ENCODE data around the gene LIG4.
"Not testable (repeated sequence)": the region's sequence is repeated elsewhere in the genome, so short reads cannot be mapped to it uniquely, and the experiment has no call there.

Gene LIG4

DNA sequence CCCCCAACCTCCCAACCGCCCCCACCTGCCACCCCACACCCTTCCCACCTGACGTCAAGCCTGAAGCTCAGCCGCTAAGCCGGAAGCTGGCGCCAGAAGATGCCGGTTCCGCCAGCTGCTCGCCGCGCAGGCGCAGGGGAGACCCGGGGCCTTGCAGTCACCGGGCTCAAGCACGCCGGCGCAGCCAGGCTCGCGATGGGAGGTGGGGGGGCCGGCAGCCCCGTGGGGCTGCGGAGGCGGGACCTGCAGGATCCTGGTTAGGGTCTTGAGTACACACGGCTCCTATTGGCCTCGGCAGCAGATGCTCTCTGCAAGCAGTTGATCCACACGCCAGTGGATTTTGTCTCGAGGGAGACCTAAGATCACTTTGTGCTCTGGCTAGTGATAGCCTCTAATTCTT lies at the start of gene LIG4:
LIG4 (minus strand) TSS at position 101 of the 400 bp plus-strand sequence. CDS start 4,268 bp downstream, outside the sequence.
- DNase-seq = peak; percentile 66

- DNase-seq = no peak
Measured at GRCh38 chr13:108263621-108264355, 48.5 kb upstream of the LIG4 start.

GRCh38 chr13:108257248-108257647 lies 41.9 kb upstream of the LIG4 start:
- DNase-seq = no peak

DNA sequence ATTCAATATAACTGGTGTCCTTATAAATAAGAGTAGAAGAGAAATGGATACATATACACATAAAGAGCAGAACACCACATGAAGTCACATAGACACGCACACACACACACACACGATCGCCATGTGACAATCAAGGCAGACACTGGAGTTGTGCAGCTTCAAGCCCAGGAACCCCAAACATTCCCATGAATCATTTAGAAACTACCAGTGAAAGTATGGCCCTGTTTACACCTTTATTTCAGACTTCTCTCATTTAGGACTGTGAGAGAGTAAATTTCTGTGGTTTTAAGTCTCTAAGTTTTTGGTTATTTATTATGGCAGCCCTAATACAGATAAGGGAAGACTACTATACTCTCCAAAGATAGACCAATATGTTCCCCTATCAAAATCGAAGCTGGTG lies 33.8 kb upstream of the LIG4 start:
- no peak for DNase-seq

DNA sequence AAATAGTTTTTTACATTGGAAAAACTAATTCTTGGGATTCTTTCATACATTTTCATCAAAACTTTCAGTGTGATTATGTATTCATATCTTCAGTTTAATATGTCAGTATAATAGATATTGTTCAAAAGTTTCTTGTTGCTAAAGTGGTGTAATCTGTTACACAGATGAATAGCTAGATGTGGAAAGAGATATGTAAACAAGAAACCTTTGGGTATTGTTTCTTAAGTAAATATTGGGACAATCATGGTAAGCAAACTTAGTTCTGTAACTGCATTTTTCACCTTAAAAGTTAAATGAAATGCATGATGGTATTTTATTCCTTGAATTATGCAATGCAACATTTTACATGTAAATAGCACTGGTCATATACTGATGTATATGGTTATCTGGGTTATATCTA lies 15.0 kb upstream of the LIG4 start:
- no peak for DNase-seq

GRCh38 chr13:108227651-108228272 lies 12.4 kb upstream of the LIG4 start:
- DNase-seq = no peak

GRCh38 chr13:108226184-108226583 lies 10.8 kb upstream of the LIG4 start:
- no peak for DNase-seq

DNA sequence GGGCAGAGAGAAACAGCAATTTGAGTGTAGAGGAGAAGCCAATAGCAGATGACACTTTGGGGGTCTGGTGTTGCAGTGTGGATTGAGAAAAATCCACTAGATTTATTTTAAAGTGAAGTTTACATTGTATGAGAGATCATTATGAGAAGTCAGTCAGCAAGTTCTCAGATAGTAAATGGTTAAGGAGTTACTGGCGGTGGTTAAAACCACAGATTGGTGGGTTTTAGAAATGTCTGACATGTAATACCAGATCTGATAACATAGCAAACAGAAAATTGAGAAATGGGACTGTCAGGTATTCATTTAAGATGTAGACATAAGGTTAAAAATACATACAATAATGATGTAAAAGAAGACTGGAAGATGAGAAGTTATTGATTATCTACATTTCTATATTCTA lies 10.1 kb upstream of the LIG4 start:
- no peak for DNase-seq

DNA sequence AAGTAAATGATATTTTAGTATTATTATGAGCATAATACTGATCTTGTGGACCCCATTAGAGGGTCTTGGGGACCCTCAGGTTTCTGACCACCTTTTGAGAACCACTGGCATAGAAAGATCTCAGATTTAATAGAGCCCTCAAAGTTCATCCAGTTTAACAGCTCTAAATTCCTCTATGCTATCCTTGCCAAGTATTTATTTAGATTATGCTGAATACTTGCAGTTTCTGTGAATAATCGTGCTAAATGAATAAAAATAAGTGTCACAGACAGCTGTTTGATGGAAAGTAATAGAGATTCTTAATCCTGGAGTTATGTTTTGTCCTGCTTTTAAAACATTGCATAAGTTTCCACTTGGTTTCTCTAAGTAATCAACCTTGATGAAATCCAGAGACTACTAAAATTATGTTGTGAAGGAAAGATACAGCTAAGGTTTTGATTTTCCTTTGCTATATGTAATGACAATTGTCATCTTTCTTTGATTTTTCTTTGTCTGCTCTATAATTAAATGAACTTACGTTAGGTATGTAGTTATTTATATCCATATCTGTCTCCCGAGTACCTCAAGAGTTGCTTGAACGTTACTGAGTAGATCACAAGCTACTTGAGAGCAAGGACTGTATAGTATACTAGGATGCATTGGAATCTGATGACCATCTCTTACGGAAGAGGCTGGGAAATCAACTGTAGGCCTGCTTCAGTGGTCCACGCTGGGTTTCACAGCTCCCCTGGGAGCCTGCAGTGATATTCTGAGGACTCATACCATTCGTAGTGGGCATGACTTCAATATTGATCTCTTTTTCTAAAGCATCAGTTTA lies 8.6 kb upstream of the LIG4 start:
- DNase-seq = no peak

- DNase-seq = no peak
Measured at GRCh38 chr13:108220041-108220440, 4.7 kb upstream of the LIG4 start.

DNA sequence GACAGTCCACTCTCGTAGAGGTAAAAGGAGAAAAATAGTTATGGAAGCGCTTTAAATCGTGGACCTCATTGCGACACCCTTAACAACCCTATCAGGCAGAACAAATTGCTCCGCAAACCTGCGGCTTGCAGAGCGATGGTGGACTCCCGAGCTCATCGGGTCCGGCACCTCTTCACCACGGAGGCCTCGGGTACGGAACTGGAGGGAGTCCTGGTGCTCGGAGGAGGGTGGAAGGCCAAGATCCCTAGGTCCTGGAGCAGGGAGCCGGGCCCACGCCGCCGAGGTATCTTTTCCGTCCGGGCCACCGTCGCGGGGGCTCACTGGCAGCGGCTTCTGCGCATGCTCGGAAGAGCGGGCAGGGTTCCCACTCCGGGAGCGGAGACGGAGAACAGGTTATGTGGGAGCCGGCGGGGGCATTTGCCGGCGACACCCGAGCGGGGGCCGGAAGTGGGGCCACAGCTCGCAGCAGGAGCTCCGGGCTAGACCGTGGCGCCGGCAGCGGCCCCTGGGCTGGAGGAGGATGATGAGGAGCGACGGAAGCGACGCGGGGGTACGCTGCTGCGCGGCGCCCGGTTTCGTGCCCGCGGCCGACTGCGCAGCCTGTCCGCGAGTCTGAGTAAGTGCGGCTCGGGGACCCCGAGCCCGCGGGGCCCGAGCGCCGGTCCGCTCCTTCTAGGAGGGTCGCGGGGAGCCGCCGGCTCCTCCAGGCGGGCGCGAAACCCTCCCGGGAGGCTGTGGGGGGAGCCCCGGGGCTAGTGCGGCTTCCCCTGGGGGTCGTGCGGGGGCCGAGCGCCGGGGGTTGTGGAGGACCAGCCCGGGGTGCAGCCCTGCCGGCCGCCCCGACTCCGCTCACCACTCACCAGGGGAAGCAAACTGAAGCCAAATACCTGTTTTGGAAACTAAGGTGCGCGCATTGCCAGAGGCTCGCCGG lies 3.0 kb upstream of the LIG4 start, which contains the start of gene ABHD13:
ABHD13 (plus strand) TSS at position 349 of the 931 bp plus-strand sequence. CDS start 10,827 bp downstream, outside the sequence.
- peak; percentile 63 for DNase-seq

- not testable (repeated sequence) for DNase-seq
Measured at GRCh38 chr13:108217307-108218043, 2.1 kb upstream of the LIG4 start.

DNA sequence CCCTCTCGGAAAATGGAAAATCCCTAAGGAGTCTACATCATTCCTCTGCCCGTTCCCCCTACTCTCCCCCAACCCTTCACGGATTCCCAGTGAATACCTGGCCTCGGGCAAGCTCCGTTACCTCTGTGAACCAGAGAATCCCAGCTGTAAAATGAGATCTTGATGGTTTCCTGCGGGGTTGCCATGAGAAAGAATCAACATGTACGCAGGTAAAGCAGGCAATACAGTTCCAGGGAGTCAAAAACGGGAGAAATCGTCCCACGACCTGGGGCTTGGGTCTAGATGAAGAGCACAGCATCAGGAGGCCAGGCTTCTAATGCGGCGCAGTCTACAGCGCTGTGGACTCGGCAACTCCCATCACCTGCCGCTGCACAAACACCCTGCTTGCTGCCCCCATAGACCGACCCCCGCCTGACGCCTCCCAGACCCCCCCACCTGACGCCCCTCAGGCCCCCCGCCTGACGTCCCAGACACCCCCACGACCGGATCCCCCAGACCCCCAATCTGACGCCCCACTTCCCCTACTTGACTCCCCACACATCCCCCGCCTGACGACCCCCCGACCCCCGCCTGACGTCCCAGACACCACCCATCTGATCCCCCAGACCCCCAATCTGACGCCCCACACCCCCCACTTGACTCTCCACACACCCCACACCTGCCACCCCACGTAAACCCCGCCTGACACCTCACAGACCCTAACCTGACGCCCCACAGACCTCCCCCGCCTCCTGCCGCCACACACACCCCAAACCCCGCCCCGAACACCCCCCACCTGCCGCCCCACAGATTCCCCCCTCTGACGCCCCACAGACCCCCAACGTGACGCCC lies 680 bp downstream of the LIG4 start:
- no peak for DNase-seq

GRCh38 chr13:108213946-108214345 lies 1.4 kb downstream of the LIG4 start:
- no peak for DNase-seq

DNA sequence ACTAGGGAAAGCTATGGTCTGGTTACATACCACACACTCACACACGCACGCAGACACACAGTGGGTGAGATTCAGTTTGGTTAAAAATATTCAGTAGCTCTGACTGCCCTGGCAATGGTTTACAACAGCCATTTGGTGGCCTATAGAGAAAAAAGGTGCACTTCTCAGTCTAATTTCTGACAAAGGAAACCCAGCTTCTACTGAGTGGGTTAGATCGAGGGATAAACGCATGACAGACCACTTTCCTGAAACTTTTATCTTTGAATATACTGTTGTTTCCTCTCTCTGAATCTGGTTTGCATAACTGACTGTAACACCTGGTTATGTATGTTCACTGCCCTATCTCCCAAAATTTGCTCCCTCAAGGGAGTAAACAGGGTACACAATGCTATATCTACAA lies 2.5 kb downstream of the LIG4 start:
- DNase-seq = no peak

- no peak for DNase-seq
Measured at GRCh38 chr13:108210551-108210950, 4.8 kb downstream of the LIG4 start.

DNA sequence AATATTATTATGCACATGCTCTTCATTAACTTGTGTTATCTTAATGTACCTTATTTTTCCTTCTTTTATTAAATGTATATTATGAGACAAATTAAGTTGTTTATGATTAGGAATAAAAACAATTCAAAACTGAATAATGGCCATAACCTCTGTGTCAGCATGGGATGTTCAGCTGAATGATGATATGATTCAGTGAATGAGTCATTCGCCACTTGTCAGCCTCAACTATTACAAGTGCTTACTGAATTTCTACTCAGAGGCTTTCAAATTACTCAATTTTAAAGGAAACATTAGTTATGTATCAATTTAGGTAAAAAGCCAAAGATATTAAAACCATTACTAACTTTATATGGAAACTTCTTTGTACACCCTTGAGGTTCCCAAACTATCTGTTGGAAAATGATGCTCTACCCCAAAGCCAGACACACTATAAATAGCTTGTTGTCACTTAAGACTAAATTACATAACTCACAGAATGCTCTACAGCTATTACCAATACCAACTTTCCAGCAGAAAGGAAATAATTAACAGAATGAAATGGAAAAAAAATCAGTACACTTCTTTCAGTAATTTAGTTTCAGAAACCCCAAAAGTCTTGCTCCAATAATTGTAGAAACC lies 14.4 kb downstream of the LIG4 start:
- no peak for DNase-seq

- no peak for DNase-seq
Measured at GRCh38 chr13:108195861-108196260, 19.5 kb downstream of the LIG4 start.

- no peak for DNase-seq
Measured at GRCh38 chr13:108195146-108195545, 20.2 kb downstream of the LIG4 start.

DNA sequence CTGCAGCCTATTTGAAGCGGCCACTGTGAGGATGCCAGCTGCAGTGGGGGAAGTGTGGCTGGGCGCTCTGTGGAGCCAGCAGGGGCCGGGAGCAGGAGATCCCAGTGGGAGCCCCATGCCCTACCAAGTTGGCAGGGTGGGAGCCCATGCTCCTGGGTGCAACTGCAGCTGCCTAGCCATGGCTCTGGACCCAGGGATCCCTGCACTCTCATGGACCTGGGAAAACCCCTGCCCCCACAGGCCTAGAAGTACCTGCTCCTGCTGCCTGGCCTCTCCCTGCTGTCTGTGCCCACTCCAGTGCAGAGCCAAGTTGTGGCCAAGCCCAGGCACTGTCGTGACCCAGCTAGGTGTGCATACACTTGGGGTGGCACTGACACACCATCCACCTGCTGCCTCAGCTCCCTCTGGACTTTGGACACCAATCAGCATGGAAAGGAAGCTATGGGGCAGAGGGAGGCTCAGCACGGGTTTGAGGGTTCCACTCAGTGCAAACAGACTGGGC lies 20.9 kb downstream of the LIG4 start:
- no peak for DNase-seq
